Kidney (tissue), 14 donors: ENCODE results near the gene KCTD21. TPM values are rescaled to one million over a fixed set of nuclear protein-coding genes. Genes with fewer than 3 reads are reported as not detected.

Experiments
- DNase-seq, 5 donors: peaks; one replicate each; pipeline ENCODE4 v3.0.0-alpha.2; 2013 to 2020
- FAIRE-seq: peaks from 2 replicates; lab custom pipeline; 2012; peaks lifted over from hg19 to GRCh38; lab: Jason Lieb, UNC
- H3K27ac ChIP-seq, 2 donors: one replicate each; pipeline ENCODE4 v1.7.0; 2013; ENCODE audit warnings: low read depth in 2 of 2, low read length in 2 of 2, inconsistent platforms in 1 of 2
- H3K27me3 ChIP-seq: one replicate; pipeline ENCODE4 v1.7.1; 2013; ENCODE audit warnings: low read length, inconsistent platforms; ENCODE audit not compliant: control insufficient read depth, insufficient read depth
- H3K36me3 ChIP-seq, 3 donors: one replicate each; pipeline versions ENCODE4 v1.7.0 to v1.7.1; 2013; ENCODE audit warnings: low read length in 3 of 3, control low read depth in 1 of 3, inconsistent platforms in 1 of 3; ENCODE audit not compliant: insufficient read depth in 3 of 3, control insufficient read depth in 2 of 3
- H3K4me1 ChIP-seq, 3 donors: one replicate each; pipeline versions ENCODE4 v1.7.0 to v1.7.1; 2013; ENCODE audit warnings: low read length in 3 of 3, inconsistent platforms in 1 of 3, low read depth in 1 of 3; ENCODE audit not compliant: control insufficient read depth in 2 of 3, insufficient read depth in 2 of 3
- H3K4me3 ChIP-seq, 3 donors: one replicate each; pipeline versions ENCODE4 v1.7.0 to v1.8.1; 2013; ENCODE audit warnings: low read length in 3 of 3, control low read depth in 1 of 3, inconsistent platforms in 1 of 3
- H3K9ac ChIP-seq, 3 donors: one replicate each; pipeline versions ENCODE4 v1.7.0 to v1.7.1; 2013; ENCODE audit warnings: low read length in 3 of 3, control low read depth in 1 of 3, inconsistent platforms in 1 of 3
- H3K9me3 ChIP-seq, 3 donors: one replicate each; pipeline versions ENCODE4 v1.7.0 to v1.7.1; 2013; ENCODE audit warnings: low read length in 3 of 3, control low read depth in 1 of 3, inconsistent platforms in 1 of 3; ENCODE audit not compliant: control insufficient read depth in 2 of 3, insufficient read depth in 1 of 3
- intact Hi-C: fragments of 100-400 bp; cut with DNase I; formaldehyde crosslinking; loops from one replicate; pipeline ENCODE4 v1.11.1; 2022
- polyA plus RNA-seq: library from polyadenylated mRNA; stranded (reverse); fragments of 350-450 nt; fragmentation: Illumina TruSeq; extraction: RNeasy Lipid Tissue Mini Kit (QIAGEN cat#74804); gene quantifications from one replicate; pipeline ENCODE4 v1.2.3, GENCODE V29; 2014; ENCODE audit warnings: low read depth, low replicate concordance; ENCODE audit not compliant: insufficient read depth
- total RNA-seq: library from RNA; stranded (reverse); fragmentation: NEBNext Ultra II Directional; extraction: Animal tissue kit (Norgen Biotek cat#: 25700); gene quantifications from one replicate; pipeline ENCODE4 v1.2.1, GENCODE V29; 2021
- TF ChIP-seq, protein P1 (sequence below): IDR thresholded peaks from 3 replicates; pipeline ENCODE4 v1.5.1; 2012; ENCODE audit warnings: mild to moderate bottlenecking, moderate library complexity, borderline replicate concordance; ENCODE audit not compliant: insufficient read depth; ENCODE audit errors: extremely low read depth
- donor health status: control.
- donor health status: control.
- donor health status: control.
- donor health status: control.
- donor health status: control.
- donor health status: DM: yes; HTN: yes; CAD: no.
- donor health status: Normal renal cell carcinoma (clear cell type).

The KCTD21 gene
- total and polyA plus RNA-seq, 2 donors from 2014 or later, result 6.0 to 7.9 TPM

- Histone ChIP-seq H3K4me3 (no peak overlapping the region), H3K36me3 (no peaks in the 10 kb centered on the region), H3K9me3 (no peaks in the 10 kb centered on the region), H3K27me3 (no peaks in the 10 kb centered on the region), H3K9ac (no peak overlapping the region), H3K27ac (no peak overlapping the region), H3K4me1 (no peaks in the 10 kb centered on the region)
- TF ChIP-seq, protein P1, sequence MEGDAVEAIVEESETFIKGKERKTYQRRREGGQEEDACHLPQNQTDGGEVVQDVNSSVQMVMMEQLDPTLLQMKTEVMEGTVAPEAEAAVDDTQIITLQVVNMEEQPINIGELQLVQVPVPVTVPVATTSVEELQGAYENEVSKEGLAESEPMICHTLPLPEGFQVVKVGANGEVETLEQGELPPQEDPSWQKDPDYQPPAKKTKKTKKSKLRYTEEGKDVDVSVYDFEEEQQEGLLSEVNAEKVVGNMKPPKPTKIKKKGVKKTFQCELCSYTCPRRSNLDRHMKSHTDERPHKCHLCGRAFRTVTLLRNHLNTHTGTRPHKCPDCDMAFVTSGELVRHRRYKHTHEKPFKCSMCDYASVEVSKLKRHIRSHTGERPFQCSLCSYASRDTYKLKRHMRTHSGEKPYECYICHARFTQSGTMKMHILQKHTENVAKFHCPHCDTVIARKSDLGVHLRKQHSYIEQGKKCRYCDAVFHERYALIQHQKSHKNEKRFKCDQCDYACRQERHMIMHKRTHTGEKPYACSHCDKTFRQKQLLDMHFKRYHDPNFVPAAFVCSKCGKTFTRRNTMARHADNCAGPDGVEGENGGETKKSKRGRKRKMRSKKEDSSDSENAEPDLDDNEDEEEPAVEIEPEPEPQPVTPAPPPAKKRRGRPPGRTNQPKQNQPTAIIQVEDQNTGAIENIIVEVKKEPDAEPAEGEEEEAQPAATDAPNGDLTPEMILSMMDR, result no peak
- intact Hi-C loops, result no loop called here
- FAIRE-seq (no peak), DNase-seq (no peak)
These were observed 56.5 kb downstream of the KCTD21 start for GRCh38 chr11:78131956-78132355.

DNA sequence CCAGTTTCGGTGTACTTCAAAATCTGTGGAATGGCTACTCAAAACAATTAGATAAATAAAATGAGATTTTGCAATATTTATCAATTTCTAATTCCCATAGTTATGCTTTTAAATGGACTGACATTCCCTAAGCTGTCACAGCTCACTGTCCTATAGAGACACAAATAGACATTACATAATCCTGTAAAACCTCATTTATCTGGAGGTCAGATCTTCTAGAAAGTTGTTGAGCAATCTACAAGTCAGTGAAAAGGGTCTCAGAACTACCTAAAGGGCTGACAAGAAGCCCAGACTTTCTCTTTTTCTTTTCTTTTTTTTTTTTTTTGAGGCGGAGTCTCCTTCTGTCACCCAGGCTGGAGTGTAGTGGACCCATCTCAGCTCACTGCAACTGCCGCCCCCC lies 61.0 kb downstream of the KCTD21 start:
- DNase-seq, result no peak
- no peaks in the 10 kb centered on the region for H3K27me3 ChIP-seq
- H3K9me3 ChIP-seq, result no peaks in the 10 kb centered on the region
- no peak overlapping the region for H3K9ac ChIP-seq
- no peak overlapping the region for H3K4me3 ChIP-seq
- H3K27ac ChIP-seq, result no peak overlapping the region
- no peak for FAIRE-seq
- TF ChIP-seq, protein P1, result no peak
- peaks cover 0 to 2% (median 0%) of the 10 kb centered on the region in 3 donors for H3K36me3 ChIP-seq
- intact Hi-C loops, result no loop called here
- H3K4me1 ChIP-seq, result no peaks in the 10 kb centered on the region

Other genes with a start within 250 kb of the KCTD21 start
- gene INTS4, start 194.0 kb downstream of the KCTD21 start, total RNA-seq, result 34.6 TPM
- 16.7 TPM for gene INTS4, start 194.0 kb downstream of the KCTD21 start, polyA plus RNA-seq
- gene KCTD14, start 165.3 kb downstream of the KCTD21 start, total RNA-seq, result 13.7 TPM
- 14.8 TPM for gene KCTD14, start 165.3 kb downstream of the KCTD21 start, polyA plus RNA-seq
- not detected for gene THRSP, start 124.8 kb downstream of the KCTD21 start, total RNA-seq
- 6.4 TPM for gene THRSP, start 124.8 kb downstream of the KCTD21 start, polyA plus RNA-seq
- 166 TPM for gene NDUFC2, start 108.8 kb downstream of the KCTD21 start, total RNA-seq
- gene NDUFC2, start 108.8 kb downstream of the KCTD21 start, polyA plus RNA-seq, result 457 TPM
- gene ALG8, start 49.0 kb downstream of the KCTD21 start, total RNA-seq, result 34.1 TPM
- gene ALG8, start 49.0 kb downstream of the KCTD21 start, polyA plus RNA-seq, result 49.7 TPM
- gene USP35, start 293 bp upstream of the KCTD21 start, total RNA-seq, result 7.7 TPM
- gene USP35, start 293 bp upstream of the KCTD21 start, polyA plus RNA-seq, result 4.0 TPM
- 23.6 TPM for gene GAB2, start 229.2 kb upstream of the KCTD21 start, total RNA-seq
- 3.3 TPM for gene GAB2, start 229.2 kb upstream of the KCTD21 start, polyA plus RNA-seq